Right forelimb (tissue), 1 donor: ENCODE measurements around the gene GAN.

ENCODE experiments used
- DNase-seq: peaks from one replicate; pipeline ENCODE4 v3.0.0-alpha.2; 2018

The GAN gene

DNA sequence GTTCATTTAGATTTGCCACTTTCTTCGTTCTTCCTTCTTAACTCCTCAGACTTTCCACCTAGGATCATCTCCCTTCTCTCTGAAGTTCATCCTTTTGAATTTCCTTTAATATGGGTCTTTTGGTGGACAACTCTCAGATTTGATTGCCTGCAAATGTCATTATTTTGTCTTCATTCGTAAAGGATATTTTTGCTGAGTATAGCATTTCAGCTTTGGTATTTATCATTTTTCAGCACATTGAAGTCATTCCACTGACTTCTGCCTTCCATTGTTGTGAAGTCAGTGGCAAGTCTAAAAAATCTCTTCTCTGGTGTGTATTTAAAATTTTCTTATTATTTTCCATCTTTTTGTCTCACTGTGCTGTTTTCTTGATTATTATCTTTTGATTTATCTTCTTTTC is 45.4 kb downstream of the GAN start:
- no peak for DNase-seq

DNA sequence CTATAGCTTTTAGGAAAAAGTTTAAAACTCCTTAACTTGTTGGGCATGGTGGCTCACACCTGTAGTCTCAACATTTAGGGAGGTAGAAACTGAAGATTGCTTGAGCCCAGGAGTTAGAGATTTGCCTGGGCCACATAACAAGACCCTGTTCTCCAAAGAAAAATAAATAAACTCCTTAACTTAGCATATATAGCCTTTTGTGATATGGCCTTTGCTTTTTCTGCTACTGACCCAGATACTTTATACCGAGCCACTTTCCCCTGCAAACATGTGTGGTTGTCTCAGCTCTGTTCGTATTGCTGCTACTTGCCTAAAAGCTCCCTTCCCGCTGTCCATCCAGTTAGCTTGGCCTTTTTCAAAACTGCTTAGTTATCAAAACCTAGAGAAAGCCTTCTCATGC is 51.0 kb downstream of the GAN start:
- DNase-seq, result no peak

DNA sequence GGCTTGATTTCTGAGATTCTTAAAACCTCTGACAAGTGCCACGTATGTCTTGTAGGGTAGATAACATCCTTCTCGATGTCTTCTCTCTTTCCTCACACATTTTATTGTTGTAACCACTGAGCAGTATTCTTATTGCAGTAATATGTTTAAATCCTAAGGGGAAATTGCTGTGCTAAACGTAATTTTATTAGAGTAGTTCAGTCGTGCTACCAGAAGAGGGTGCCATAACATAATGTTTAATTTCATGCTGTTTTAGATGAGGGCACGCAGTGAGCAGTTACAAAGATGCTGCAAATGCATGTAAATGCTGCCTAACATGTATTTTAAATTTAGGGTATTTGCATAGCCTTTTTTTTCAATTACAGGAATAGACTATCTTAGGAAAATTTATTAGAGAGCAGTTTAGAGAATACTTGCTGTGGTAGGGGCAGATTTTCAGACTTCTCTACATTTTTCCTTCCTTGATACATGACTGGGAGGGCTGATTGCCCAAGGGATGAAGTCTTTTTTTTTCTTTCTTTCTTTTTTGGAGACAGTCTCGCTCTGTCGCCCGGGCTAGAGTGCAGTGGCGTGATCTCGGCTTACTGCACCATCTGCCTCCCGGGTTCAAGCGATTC is 51.7 kb downstream of the GAN start:
- no peak for DNase-seq

DNA sequence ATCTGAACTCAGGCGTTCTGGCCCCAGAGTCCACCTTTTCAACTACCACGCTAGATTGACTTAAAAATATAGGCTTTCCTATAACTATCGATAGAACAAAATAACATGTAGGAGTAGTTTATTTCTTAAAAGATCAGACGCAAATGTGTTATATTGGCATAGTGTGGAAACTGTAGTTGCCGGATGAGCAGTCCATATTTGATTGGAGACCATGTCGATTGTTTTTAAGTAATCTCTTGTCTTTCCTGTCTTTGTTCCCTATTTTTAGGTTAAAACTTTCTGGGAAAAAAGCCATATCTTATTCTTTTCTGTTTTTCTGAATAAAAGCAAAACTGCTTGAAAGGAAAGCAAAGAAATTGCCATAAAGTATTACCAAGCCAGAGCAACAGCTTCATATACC is 53.1 kb downstream of the GAN start:
- DNase-seq, result no peak

DNA sequence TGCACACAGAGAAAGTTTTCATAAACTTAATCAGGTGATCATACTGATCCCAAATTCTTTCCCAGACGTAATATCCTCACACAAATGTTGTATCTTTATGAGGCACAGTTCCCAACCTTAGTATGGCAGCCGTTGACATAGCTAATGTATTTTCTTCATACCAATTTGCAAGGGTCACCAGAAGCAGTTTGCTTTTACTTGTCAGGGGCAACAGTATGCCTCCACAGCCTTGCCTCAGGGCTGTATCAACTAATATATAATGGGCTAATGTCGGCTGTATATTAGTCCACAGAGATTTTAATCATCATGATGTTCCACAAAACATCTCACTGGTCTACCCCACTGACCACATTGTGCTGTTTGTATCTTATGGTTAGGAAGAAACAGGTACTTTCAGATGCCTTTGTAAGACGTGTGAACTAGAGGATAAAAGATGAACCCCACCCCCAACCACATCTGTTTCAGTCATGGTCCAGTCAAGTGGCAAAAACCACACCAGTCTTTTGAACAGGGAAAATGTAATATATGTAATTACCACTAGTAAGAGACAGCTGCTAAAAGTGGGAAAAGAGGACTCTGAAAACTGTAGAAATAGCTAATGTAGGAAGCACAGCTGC is 55.2 kb downstream of the GAN start:
- no peak for DNase-seq

DNA sequence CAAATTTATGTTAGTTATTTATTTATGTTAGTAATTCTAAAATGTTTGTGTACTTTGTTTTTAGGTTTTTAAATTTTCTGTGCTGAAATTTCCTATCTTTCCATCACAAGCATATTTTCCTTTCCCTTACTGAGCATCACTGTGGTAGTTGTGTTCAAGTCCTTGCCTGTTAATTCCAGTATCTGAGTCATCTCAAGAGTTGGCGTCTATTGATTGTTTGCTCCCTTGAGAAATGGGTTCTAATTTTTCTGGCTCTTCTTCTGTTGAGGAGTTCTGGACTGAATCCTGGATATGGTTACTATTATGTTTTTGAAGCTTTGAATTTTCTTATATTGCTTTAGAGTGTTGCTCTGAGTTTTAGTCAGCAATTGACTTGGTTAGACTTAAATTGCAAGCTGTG is 56.3 kb downstream of the GAN start:
- no peak for DNase-seq

DNA sequence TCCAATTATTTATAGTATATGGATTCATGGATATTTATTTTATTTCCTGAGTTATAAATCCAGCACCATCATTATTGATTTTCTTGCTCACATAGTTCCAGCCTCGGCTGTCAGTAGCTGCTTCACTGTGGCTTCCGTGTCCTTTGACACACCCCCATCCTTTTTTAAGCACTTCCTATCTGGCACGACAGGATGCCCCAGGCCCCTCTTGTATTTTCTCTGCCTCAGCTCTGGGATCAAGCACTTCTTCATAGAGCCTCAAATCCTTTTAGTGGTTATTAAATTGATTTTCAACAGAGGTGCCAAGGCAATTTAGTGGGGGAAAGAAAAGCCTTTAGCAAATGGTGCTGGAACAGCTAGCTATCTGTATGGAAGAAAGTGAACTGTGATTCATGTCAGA is 59.8 kb downstream of the GAN start:
- no peak for DNase-seq

DNA sequence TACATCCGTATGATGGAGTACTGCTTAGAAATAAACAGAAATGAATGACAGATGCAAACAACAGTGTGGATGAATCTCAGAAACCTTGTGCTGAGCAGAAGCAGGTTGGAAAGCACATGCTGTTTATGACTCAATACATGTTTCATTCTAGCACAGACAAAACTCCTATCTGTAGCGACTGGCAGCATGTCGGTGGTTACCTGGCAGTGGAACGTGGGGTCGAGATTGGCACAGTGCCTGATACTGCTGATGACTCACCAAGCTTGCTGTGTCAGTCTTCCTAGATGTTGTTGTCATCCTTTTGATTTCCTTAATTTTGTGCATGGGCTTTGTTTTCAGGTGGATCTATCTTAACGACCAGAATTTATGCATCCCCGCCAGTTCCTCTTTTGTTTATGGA is 62.1 kb downstream of the GAN start:
- no peak for DNase-seq

DNA sequence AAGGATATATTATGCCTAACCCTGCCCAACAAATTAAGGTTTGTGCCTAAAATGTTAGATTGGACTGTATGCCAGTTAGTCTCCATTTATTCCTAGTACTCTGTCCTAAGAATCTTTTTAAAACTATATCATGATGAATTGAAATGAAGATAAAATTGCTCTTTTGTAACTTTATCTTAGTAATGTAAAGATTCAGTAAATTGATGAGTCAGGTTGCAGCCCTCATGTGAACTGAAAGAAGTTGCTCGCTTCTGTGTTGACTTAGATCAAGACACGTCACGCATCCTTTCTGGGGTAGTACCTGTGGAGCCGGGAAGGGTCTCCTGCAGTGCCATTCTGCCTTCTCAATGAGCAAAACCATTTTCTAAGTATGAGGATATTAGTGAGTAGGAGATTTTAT is 63.3 kb downstream of the GAN start:
- no peak for DNase-seq

DNA sequence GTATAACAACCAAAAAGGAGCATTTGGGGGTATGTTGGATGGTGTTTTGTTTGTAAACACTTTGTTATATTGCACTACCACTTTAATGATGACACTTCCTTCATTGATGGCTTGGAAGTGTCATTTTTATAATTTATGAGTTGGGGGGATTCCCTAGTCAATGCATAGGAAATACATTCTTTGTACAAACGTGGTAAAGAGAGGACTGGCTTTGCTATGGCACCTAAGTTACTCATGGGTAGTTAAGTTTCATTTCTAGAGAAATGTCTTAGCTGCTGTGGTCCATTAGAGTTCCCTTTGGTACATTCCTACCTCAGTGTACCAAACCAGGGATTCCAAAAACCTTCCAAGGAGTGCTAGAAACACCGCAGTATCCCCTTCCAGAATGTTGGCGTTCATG is 66.2 kb downstream of the GAN start:
- DNase-seq, result no peak

DNA sequence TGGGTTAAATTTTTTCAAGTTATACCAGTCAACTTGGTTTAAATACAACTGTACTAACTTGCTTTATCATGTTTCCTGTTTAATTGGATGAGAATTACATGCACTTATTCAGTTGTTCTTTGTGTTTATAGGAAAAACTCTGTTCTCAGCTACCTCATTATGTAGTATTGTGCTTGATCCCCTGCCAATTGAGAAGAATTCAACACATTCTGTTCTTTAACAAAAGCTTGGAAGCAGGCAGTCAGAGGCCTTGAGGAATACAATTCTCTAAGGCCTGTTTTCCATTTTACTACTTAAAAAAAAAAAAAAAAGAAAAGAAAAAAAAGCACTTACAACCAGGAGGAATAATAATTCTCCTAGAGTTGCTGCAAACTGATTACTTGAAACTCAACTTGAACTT is 69.2 kb downstream of the GAN start:
- DNase-seq, result no peak

DNA sequence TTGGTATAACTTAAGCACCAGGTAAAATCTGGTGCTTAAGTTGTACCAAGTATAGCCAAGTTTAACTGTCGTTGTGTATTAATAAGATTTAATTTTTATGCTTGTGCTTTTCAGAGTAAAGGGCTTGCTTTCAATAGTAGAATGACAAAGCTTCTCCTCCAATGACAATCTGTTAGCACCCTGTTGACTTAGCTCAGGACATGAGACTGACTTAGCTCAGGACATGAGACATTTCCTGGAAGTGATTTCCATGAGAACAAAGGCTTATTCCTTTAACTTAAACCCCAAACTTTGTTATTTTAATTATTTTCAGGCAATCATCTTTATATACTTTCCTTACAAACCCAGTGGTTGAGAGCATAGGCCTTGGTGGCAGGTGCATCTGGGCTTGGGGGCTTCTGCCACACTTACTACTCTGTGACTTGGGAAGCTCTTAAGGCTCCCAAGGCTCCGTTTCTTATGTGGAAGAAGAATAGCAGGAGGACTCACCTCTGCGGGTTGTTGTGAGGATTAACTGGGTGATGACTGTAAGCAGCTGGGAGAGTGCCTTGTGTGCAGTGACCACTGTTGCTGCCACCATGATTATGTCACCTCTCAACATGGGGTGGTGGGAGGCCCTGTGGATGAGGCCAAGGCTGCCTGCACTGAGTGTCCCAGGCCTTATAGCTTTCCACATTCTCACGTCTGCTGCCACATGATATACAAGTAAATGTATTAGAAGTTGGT is 70.4 kb downstream of the GAN start:
- DNase-seq, result no peak

DNA sequence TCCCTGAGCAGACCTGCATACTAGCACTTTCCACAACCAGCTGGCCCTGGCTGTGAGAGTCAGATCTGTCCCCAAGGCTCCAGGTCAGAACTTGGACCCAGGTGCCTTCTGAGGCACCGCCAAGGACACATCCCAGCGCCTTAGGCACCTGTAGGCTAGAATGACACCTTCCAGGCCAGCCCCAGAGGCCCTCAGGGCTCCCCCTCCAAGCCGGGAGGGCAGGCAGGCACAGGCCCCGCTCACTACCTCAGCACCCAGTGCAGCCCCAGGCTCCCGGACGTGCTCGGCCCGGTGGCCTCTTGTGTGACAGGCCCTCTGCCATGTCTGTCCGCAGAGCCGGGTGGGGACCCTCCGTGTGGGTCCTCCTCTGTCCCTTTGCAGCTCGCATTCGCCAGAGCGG is 73.6 kb downstream of the GAN start:
- no peak for DNase-seq

DNA sequence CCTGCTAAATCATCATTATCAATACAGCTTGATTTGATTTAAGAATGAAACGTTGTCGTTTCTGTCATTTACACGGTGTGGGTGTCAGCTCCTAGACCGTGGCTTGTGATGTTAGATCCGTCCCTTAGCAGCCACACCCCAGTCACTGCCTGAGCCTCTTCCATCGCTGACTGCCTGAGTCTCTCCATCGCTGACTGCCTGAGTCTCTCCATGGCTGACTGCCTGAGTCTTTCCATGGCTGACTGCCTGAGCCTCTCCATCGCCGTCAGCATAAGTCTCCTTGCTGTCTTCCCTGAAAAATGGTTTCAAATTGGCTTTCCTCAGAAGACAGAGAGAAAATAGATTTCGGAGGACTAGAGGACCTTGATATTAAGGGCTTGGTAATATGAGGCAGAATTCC is 76.1 kb downstream of the GAN start:
- no peak for DNase-seq

DNA sequence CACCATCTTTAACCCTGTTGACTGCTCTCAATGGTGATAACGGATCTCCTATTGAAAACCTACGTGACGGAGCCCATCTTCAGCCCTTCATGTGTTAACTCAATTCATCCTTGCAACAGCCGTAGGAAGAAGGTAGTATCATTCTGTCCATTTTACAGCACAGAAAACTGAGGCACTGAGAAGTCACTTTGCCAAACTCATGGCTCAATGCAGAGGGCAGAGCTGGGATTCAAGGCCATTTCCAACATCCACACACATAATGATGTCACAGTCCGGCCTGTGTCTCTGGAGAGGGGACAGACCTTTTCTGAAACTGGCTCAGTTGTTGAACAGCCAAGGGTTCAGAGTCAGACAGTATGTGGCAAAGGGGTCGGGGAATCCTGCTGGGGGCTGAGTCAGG is 77.2 kb downstream of the GAN start:
- no peak for DNase-seq

DNA sequence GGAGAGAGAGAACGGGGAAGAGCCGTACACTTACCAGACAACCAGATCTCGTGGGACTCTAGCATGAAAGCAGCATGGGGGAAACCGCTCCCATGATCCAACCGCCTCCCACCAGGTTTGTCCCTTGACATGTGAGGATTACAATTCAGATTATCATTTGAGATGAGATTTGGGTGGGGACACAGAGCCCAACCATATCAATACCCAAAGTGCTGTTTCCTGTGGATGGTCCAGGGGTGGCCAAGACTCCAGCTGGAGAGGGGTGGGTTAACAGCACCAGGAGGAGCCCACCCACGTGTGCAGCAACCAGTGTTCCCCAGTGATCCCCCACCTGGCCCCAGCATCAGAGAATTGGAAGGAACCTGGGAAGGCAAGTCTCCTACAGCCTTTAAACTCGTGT is 79.7 kb downstream of the GAN start:
- no peak for DNase-seq

DNA sequence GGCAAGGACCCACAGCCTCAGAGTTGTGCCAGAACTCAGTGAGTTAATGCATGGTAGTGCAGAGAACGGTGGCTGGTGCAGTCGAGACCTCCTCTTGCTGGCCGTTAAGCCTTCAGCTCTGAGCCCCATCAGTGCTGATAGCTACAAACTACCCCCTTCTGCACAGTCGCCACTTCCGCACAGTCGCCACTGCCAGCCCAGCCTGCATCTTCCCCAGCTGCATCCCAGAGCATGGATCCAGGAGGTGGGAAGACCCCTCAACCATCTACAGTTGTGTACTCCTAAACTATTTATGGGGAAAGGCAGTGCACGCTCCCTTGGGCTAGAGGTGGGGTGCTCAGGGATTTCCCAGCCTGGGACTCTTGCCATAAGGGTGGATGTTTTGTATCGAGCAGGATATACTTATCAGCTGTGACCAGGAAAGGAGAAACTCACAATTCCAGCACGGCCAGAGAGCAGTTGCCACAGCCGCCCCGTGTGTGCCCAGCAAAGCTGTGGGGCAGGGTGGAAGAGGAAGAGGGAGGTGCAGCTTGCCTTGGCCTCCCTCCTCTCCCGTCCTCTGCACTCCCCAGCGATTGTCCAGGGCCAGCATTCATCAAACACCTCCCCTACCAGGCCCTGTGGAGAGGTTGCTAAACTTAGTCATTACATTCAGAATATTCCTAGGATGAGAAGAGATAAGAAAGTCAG is 80.3 kb downstream of the GAN start:
- no peak for DNase-seq

DNA sequence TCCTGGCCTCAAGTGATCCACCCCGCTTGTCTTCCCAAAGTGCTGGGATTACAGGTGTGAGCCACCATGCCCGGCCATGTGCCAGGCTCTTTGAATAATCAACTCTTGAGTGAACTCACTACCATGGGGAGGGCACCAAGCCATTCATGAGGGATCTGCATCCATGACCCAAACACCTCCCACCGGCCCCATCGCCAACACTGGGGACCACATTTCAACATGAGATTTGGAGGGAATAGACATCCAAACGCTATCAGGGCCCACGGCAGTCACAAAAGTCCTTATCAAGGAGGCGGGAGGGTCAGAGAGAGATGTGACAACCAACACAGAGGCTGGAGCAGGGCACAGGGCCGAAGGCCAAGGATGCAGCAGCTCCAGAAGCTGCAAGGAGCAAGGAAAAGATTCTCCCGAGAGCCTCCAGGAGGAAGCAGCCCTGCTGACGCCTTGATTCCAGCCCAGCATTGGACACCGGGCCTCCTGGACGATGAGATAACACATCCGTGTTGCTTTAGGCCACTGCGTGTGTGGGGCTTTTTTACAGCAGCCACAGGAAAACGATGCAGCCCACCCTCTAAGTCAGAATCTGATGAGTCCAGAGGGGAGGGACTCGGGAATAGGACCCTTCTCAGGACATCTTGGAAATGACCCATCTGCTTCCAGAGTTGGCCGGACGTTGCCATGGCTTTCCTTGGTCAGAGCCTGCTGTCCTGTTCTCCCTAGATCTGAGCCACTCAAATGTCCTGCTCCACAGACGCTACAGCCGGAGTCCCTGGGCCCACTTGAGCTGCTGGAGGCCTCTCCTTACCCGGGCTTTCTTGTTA is 82.5 kb downstream of the GAN start:
- no peak for DNase-seq

DNA sequence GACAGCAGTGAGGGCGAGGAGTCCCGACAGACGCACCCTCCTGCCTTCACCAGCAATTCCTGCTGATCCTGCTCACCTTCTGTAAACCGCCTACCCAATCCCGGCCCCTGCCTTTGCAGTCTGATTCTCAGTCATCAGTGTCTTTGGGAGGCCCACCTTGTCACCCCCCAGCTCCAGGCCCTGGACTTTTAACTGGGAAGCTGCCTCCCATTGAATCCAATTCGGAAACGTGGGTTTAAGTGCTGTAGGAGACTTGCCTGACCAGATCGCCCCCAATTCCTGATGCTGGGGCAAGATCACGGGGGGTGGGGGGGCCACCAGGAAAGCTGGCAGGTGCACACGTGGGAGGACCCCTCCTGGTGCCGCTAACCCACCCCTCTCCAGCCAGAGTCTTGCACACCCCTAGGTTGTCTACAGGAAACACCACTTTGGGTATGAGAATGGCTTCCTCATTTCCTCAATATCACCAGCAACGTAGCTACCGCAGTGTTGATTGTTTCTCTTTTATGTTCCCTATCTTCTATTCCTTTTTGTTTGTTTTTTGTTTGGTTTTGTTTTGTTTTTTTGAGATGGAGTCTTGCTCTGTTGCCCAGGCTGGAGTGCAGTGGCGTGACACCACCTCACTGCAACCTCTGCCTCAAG is 83.2 kb downstream of the GAN start:
- DNase-seq, result no peak

DNA sequence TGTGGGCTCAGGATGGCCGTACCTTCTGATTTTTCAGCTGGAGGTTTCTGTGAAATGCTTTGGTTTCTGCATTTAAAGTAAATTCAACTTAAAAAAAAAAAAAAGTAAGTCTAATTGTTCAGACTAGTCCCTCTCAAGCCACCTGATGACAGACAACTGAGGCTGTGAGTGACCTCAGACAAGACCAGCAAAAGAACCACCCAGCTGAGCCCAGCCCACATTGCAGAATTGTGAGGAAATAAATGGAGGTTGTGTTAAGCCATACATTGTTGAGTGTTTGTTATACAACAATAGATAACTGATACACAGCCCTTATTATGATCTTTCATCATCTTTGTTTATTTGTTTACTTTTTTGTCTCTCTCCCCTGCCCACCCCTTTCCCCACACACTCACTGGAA is 85.1 kb downstream of the GAN start:
- DNase-seq, result no peak

DNA sequence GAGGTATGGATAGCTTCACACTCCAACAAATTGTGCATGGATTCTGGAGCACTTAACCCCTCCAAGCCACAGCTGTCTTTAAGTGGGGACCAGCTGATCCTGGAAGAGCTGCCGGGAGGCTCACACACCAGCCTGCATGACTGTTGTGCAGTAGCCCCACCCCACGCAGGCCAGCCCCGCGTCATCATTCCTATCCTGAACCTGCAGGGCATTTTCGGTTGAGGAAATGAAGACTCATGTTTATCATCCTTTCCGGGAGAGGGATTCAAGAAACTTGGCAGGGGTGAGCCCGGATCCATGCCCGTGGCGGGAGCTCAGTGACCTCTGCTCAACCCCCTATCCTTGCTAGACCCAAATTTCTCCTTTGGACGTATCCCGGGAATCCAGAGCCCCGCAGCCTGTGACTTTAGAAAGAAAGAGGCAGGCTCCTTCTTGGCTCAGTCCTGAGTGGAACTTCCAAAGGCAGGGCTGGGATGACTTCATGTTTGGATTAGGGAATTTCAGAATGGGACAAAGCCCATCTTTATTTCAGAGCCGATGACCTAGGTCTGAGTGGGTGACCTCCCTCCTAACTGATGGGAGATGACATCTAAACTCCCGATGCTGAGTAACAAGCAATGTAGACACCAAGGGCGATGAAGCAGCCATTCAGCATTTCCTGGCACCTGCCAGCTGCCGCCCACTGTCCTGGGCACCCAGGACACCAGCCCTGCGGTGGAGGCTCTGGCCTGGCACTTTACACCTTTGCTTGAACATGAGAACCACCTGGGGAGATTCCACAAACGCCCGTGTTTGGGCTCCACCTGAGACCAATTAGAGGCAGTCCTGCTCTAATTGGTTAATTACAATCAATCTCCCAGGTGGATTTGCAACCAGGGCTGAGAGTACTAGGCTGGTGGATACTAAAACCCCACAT is 86.5 kb downstream of the GAN start:
- no peak for DNase-seq

DNA sequence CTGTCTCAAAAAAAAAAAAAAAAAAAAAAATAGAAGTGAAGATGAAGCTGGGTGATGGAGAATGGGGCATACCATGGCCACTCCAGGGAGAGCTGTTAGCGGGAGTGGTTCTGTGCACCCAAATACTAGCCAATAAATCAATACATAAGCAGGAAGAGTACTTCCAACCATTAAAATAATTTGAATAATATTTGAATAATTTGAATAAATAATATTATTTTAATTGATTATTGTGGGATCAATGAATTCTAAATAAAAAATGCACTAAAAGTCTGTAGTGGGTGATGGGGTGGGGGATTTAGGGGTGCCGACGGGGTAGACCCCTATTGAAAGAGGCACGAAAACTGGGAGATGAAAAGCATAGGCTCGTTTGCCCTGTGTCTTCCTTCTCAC is 88.4 kb downstream of the GAN start:
- no peak for DNase-seq
